Measurements from ENCODE around the gene TNFAIP2. TPM values are rescaled to one million over a fixed set of nuclear protein-coding genes. Genes with fewer than 3 reads are reported as not detected.

Gene TNFAIP2
- total and polyA plus RNA-seq, 4 donors = 8.9 to 32.0 (median 22.4) TPM

- H3K27me3 ChIP-seq (ENCODE audit: control insufficient read depth in 4 of 4, insufficient read depth in 4 of 4, low read length in 3 of 4) = no peaks in the 10 kb centered on the region
- H3K4me3 ChIP-seq (ENCODE audit: low read depth in 1 of 3, low read length in 3 of 3) = no peak overlapping the region
- peaks cover 0 to 3% (median 0%) of the 10 kb centered on the region in 4 donors for H3K36me3 ChIP-seq (ENCODE audit: control insufficient read depth in 4 of 4, insufficient read depth in 3 of 4, low read depth in 1 of 4, low read length in 3 of 4)
- no peak overlapping the region for H3K27ac ChIP-seq (ENCODE audit: low read depth in 1 of 2, low read length in 2 of 2)
- peaks cover 36 to 88% (median 72%) of the 10 kb centered on the region in 4 donors for H3K4me1 ChIP-seq (ENCODE audit: control insufficient read depth in 4 of 4, insufficient read depth in 4 of 4, low read length in 3 of 4)
- WGBS = 67% methylated on average over 9 of the region's 9 CpGs
- DNase-seq (ENCODE audit: low spot score) = no peak
- H3K9me3 ChIP-seq (ENCODE audit: control insufficient read depth in 4 of 4, low read length in 3 of 4) = no peaks in the 10 kb centered on the region
- TF ChIP-seq HNF4G (IDR thresholded peaks at IDR 0.05) (no peak), HNF4A (conservative IDR thresholded peaks at IDR 0.05) (no peak), RAD21 (IDR thresholded peaks at IDR 0.05) (peak in 1 of 2 donors; percentile 21), FOXA2 (IDR thresholded peaks at IDR 0.05) (no peak)
- no peak overlapping the region for H3K9ac ChIP-seq (ENCODE audit: low read depth in 1 of 2, low read length in 2 of 2)
Measured at GRCh38 chr14:103105580-103106150, 17.6 kb upstream of the TNFAIP2 start.

GRCh38 chr14:103107455-103107854, 15.8 kb upstream of the TNFAIP2 start:
- Histone ChIP-seq H3K36me3 (ENCODE audit: control insufficient read depth in 4 of 4, insufficient read depth in 3 of 4, low read depth in 1 of 4, low read length in 3 of 4) (peaks cover 0 to 3% (median 0%) of the 10 kb centered on the region in 4 donors), H3K9me3 (ENCODE audit: control insufficient read depth in 4 of 4, low read length in 3 of 4) (no peaks in the 10 kb centered on the region), H3K27me3 (ENCODE audit: control insufficient read depth in 4 of 4, insufficient read depth in 4 of 4, low read length in 3 of 4) (no peaks in the 10 kb centered on the region), H3K9ac (ENCODE audit: low read depth in 1 of 2, low read length in 2 of 2) (no peak overlapping the region), H3K27ac (ENCODE audit: low read depth in 1 of 2, low read length in 2 of 2) (no peak overlapping the region), H3K4me1 (ENCODE audit: control insufficient read depth in 4 of 4, insufficient read depth in 4 of 4, low read length in 3 of 4) (peaks cover 37 to 88% (median 67%) of the 10 kb centered on the region in 4 donors), H3K4me3 (ENCODE audit: low read depth in 1 of 3, low read length in 3 of 3) (no peak overlapping the region)
- no peak for DNase-seq (ENCODE audit: low spot score)
- 56% methylated on average over 23 of the region's 23 CpGs for WGBS
- peak; percentile 54 for TF ChIP-seq NR2F2 (IDR thresholded peaks at IDR 0.05)
- peak; percentile 81 to 85 for TF ChIP-seq RXRA (IDR thresholded peaks at IDR 0.05)
- peak; percentile 54 to 61 for TF ChIP-seq HNF4A (conservative IDR thresholded peaks at IDR 0.05)
- TF ChIP-seq RAD21 (IDR thresholded peaks at IDR 0.05) = peak in 1 of 2 donors; percentile 35
- no peak for TF ChIP-seq SP1 (IDR thresholded peaks at IDR 0.05)

GRCh38 chr14:103107941-103108748, 15.1 kb upstream of the TNFAIP2 start:
- peaks cover 0 to 3% (median 0%) of the 10 kb centered on the region in 4 donors for H3K36me3 ChIP-seq (ENCODE audit: control insufficient read depth in 4 of 4, insufficient read depth in 3 of 4, low read depth in 1 of 4, low read length in 3 of 4)
- H3K9ac ChIP-seq (ENCODE audit: low read depth in 1 of 2, low read length in 2 of 2) = no peak overlapping the region
- H3K27ac ChIP-seq (ENCODE audit: low read depth in 1 of 2, low read length in 2 of 2) = peak overlapping the region; percentile 23 to 28
- no peak for TF ChIP-seq RAD21 (IDR thresholded peaks at IDR 0.05)
- no peak for TF ChIP-seq CTCF (IDR thresholded peaks at IDR 0.05; ENCODE audit: low read depth, low read length, missing input control)
- TF ChIP-seq NR2F2 (IDR thresholded peaks at IDR 0.05) = no peak
- TF ChIP-seq ATF3 (IDR thresholded peaks at IDR 0.05) = no peak
- TF ChIP-seq HNF4A (conservative IDR thresholded peaks at IDR 0.05) = no peak
- TF ChIP-seq JUND (IDR thresholded peaks at IDR 0.05) = no peak
- WGBS = 84% methylated on average over 28 of the region's 28 CpGs
- no peaks in the 10 kb centered on the region for H3K9me3 ChIP-seq (ENCODE audit: control insufficient read depth in 4 of 4, low read length in 3 of 4)
- H3K27me3 ChIP-seq (ENCODE audit: control insufficient read depth in 4 of 4, insufficient read depth in 4 of 4, low read length in 3 of 4) = no peaks in the 10 kb centered on the region
- H3K4me3 ChIP-seq (ENCODE audit: low read depth in 1 of 3, low read length in 3 of 3) = no peak overlapping the region
- DNase-seq (ENCODE audit: low spot score) = no peak
- peaks cover 33 to 87% (median 64%) of the 10 kb centered on the region in 4 donors for H3K4me1 ChIP-seq (ENCODE audit: control insufficient read depth in 4 of 4, insufficient read depth in 4 of 4, low read length in 3 of 4)

All from liver (tissue), 9 donors.